HG03135 (cell line): Measurements from ENCODE around the gene SETX.

Experiments
- ATAC-seq: cut with Tn5 transposase; IDR thresholded peaks from one replicate; pipeline ENCODE4 v1.9.1; 2021; ENCODE audit warnings: mild to moderate bottlenecking, moderate library complexity; ENCODE audit not compliant: unreplicated experiment

The SETX gene

GRCh38 chr9:132218208-132218607 is 136.6 kb downstream of the SETX start:
- ATAC-seq: no peak

DNA sequence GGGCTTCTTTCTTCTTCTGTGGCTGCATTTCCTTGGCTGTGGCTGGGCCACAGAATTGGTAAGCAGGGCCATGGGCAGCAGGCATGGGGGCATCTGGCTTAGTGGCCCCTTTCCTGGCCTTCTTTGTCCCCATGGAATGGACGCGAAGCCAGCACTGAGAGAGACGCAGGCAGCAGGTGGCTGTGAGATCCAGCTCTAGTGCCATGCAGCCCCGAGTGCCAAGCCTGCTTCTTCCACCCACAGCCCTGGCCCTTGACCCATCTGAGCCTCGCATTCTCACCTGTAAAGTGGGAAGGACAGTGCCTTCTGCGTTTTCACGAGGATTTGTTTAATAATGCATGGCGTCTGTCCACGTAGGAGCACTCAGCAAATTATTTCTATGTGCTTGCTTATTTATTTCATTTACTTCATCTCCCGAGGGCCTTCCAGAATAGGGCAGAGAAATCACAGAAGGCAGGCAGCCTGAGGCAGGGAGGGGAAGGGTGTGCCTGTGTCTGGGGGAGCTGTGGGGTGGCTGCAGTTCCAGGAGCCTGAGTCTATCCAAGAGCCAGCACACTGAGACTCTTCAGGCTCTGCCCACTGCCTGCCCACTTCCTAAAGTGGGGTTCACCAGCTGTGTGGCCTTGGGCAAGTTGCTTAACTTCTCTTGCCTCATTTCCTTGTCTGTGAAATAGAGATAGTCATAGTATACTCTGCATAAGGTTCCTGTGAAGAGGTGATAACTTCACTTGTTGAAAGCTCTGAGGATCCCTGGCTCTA is 137.7 kb downstream of the SETX start:
- no peak for ATAC-seq

DNA sequence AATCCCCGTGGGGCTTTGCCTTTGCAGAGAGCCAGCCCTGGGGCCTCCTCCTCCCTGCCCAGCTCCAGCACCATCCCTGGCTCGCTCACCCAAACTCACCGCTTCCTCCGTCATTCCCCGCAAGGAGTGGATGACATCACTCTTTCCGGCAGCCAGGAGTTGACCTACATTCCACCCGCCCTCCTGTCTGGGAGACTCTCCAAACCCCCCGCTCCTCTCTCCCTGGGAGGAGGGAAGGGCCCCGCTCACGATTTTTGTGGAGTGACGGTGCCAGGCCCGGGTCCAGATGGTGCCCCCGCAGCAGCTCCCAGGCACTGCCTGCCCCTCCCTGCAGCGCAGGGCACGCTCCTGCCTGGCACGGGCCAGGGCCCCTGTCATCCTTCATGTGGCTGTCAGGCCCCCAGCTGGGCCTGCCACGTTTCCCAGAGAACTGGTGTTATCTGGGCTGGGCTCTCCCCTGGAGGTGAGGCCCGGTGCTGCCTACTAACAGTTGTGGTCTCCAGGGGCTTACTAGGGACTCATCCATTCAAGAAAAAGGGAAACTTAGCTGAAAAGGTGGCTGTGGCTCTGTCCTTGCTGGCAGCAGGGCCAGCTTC is 140.7 kb downstream of the SETX start:
- no peak for ATAC-seq

GRCh38 chr9:132211570-132211969 is 143.2 kb downstream of the SETX start:
- ATAC-seq: no peak
